Tracheal epithelial cell (primary cell): Measurements from ENCODE around the gene AQP9. TPM values are rescaled to one million over a fixed set of nuclear protein-coding genes. Genes with fewer than 3 reads are reported as not detected.

Source experiments
- total RNA-seq: library from RNA; depleted of rRNA; stranded (reverse); fragments of >200 nt; gene quantifications from 2 replicates; pipeline ENCODE4 v1.2.1, GENCODE V29; 2014

The AQP9 gene, protein sequence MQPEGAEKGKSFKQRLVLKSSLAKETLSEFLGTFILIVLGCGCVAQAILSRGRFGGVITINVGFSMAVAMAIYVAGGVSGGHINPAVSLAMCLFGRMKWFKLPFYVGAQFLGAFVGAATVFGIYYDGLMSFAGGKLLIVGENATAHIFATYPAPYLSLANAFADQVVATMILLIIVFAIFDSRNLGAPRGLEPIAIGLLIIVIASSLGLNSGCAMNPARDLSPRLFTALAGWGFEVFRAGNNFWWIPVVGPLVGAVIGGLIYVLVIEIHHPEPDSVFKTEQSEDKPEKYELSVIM
- 0.24 TPM in 1 of 2 replicates, not detected in the other for total RNA-seq

GRCh38 chr15:58138106-58138505 lies at the start of gene AQP9:
Gene AQP9, plus strand, starts transcription at chr15:58138381. Its CDS starts 185 bp downstream, at chr15:58138566.

Other genes starting within 250 kb of the AQP9 start
- gene ALDH1A2, start 72.7 kb upstream of the AQP9 start, total RNA-seq = 0.64 and 2.7 TPM in 2 replicates